Pancreas (tissue), 10 donors: Measurements from ENCODE around the gene PRELID3B. TPM values are rescaled to one million over a fixed set of nuclear protein-coding genes. Genes with fewer than 3 reads are reported as not detected.

Experiments
- ATAC-seq, 4 donors: fragments of 200-7000 bp; cut with Tn5 transposase; one replicate each; pipeline versions ENCODE4 v1.8.0 to v1.9.1; 2020; ENCODE audit warnings: mild to moderate bottlenecking in 4 of 4, moderate library complexity in 4 of 4
- DNase-seq, 6 donors: peaks; one replicate each; pipeline ENCODE4 v3.0.0-alpha.2; 2020
- FAIRE-seq: peaks from 2 replicates; lab custom pipeline; 2012; peaks lifted over from hg19 to GRCh38; lab: Jason Lieb, UNC
- H3K27ac ChIP-seq, 4 donors: fragments of 200-600 bp; sonication (generic); 1 replicate in 3 of 4; 2 replicates in 1 of 4; pipeline versions ENCODE4 v1.5.0 to v1.8.0; 2020
- H3K27me3 ChIP-seq, 4 donors: fragments of 200-600 bp; one replicate each; pipeline ENCODE4 v1.8.0; 2021
- H3K36me3 ChIP-seq, 3 donors: fragments of 200-600 bp; sonication (generic) in 1 of 3; one replicate each; pipeline versions ENCODE4 v1.5.0 to v1.8.0; 2020 to 2021
- H3K4me1 ChIP-seq, 3 donors: fragments of 200-600 bp; one replicate each; pipeline ENCODE4 v1.8.0; 2021
- H3K4me3 ChIP-seq, 4 donors: fragments of 200-600 bp; sonication (generic) in 2 of 4; one replicate each; pipeline versions ENCODE4 v1.5.0 to v1.8.0; 2020 to 2021
- H3K9me3 ChIP-seq, 4 donors: fragments of 200-600 bp; one replicate each; pipeline ENCODE4 v1.8.0; 2021
- WGBS, 2 donors: extraction: QIAGEN DNeasy Blood & Tissue Kit; methylation state at CpG; one replicate each; pipeline ENCODE4 v1.1.7; 2013; 5-methylcytosine and 5-hydroxymethylcytosine counted together
- intact Hi-C, 3 donors: fragments of 100-400 bp; cut with DNase I; formaldehyde crosslinking; loops; one replicate each; pipeline versions ENCODE4 v1.11.1 to v1.14.2; 2022
- polyA plus RNA-seq, 2 donors: library from polyadenylated mRNA; stranded (reverse); fragments of 200-250 nt; gene quantifications; one replicate each; pipeline ENCODE4 v1.2.3, GENCODE V29; 2013
- total RNA-seq, 6 donors: library from RNA; stranded (reverse); fragmentation: NEBNext Ultra II Directional in 4 of 6; extraction: Animal tissue kit (Norgen Biotek cat#: 25700) in 4 of 6; gene quantifications; one replicate each; pipeline versions ENCODE4 v1.2.1 to v1.2.4, GENCODE V29; 2021 to 2023
- TF ChIP-seq, protein P1 (sequence below), 4 donors: fragments of 200-600 bp; sonication (generic) in 3 of 4; IDR thresholded peaks; one replicate each; pipeline versions ENCODE4 v1.5.0 to v1.8.0; 2021; ENCODE audit warnings: antibody characterized with exemption in 4 of 4
- donor health status: healthy with polysubstance abuse.
- donor health status: DM: no; HTN: no; CAD: no; lungs with moderate emphysema.
- donor health status: DM: no; HTN: no; CAD: no.
- donor health status: control.
- donor health status: control.
- donor health status: Bipolar disorder and iron deficiency.
- donor health status: DM: yes; HTN: yes; CAD: no.
- donor health status: DM: no; HTN: no; CAD: no.
- donor health status: DM: no; HTN: no; CAD: no.
- donor health status: DM: yes; HTN: yes; CAD: no.

Gene PRELID3B
- total and polyA plus RNA-seq, 8 donors = 8.4 to 24.9 (median 18.9) TPM

DNA sequence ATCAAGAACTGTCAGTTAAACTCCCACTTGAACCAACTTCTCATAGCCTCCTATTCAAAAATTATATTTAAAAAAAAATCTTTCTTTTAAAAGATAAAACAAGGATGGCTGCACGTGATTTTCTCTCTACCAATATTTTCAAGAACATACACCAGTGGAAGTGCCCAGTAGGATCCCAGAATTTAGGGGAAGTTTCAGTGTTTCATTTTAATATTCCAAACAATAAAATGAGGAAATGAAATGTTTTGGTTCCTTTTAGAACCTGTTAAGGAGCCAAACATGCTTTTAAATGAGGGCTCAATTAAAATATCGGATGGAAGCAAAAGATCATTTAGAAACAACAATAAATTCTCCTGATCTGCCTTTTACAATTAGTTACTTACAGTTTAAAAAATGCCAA lies 26.4 kb upstream of the PRELID3B start:
- H3K4me1 ChIP-seq = no peaks in the 10 kb centered on the region
- no peak for ATAC-seq
- H3K36me3 ChIP-seq = no peaks in the 10 kb centered on the region
- TF ChIP-seq, protein P1, sequence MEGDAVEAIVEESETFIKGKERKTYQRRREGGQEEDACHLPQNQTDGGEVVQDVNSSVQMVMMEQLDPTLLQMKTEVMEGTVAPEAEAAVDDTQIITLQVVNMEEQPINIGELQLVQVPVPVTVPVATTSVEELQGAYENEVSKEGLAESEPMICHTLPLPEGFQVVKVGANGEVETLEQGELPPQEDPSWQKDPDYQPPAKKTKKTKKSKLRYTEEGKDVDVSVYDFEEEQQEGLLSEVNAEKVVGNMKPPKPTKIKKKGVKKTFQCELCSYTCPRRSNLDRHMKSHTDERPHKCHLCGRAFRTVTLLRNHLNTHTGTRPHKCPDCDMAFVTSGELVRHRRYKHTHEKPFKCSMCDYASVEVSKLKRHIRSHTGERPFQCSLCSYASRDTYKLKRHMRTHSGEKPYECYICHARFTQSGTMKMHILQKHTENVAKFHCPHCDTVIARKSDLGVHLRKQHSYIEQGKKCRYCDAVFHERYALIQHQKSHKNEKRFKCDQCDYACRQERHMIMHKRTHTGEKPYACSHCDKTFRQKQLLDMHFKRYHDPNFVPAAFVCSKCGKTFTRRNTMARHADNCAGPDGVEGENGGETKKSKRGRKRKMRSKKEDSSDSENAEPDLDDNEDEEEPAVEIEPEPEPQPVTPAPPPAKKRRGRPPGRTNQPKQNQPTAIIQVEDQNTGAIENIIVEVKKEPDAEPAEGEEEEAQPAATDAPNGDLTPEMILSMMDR (IDR thresholded peaks at IDR 0.05) = no peak
- no peaks in the 10 kb centered on the region for H3K27me3 ChIP-seq
- FAIRE-seq = no peak
- DNase-seq = no peak
- intact Hi-C loops = no loop called here
- H3K4me3 ChIP-seq = no peak overlapping the region
- H3K27ac ChIP-seq = no peak overlapping the region
- H3K9me3 ChIP-seq = no peaks in the 10 kb centered on the region
- WGBS, 2 donors = 36 to 40% methylated on average over 2 of the region's 2 CpGs

DNA sequence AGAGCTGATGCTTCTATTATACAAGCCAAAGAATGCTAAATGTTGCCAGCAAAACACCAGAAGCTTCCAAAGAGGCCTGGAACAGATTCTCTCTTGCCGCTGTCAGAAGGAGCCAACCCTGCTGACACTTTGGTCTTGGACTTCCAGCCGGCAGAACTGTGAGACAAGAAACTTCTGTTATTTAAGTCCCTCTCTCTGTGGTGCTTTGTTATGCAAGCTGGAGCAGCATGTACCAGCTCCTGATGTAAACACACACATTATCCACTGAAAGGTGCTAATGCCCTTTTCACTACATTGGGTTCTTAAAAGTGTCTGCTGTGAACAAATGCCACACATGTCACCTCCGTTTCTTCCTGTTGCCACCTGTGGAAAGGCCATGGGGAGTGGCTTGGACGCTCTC lies 25.9 kb upstream of the PRELID3B start:
- intact Hi-C loops = no loop called here
- WGBS, 2 donors = 69 to 83% methylated on average over 4 of the region's 4 CpGs
- Histone ChIP-seq H3K36me3 (no peaks in the 10 kb centered on the region), H3K27me3 (no peaks in the 10 kb centered on the region), H3K4me3 (no peak overlapping the region), H3K9me3 (no peaks in the 10 kb centered on the region), H3K4me1 (no peaks in the 10 kb centered on the region), H3K27ac (no peak overlapping the region)
- no peak for DNase-seq
- ATAC-seq = peak in 2 of 4 donors; percentile 22
- no peak for FAIRE-seq
- TF ChIP-seq, protein P1 (IDR thresholded peaks at IDR 0.05) = no peak

DNA sequence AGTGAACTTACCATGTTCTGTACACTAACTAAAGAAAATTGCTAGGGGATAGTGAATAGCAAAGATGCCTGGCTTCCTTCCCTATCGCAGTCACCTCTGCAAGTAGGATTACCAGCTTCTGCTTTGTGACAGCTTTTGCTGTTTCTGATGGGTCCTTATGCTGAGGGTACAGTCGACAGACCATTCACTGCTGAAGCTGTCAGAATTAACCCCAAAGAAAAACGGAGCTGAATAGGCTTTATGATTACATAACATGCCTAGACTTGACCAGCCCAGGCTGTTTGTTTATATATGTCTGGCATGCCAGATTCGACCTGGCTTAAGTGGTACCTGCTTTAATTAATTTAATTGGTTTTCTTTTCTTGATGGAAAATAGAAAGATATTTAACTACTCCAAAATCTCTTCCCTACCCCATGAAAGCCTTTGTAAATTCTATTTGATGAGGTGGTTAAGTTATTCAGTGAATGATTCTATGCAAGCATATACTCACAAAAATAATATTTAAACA lies 21.7 kb upstream of the PRELID3B start:
- DNase-seq (no peak), ATAC-seq (no peak), FAIRE-seq (no peak)
- TF ChIP-seq, protein P1 (IDR thresholded peaks at IDR 0.05) = no peak
- Histone ChIP-seq H3K4me1 (no peaks in the 10 kb centered on the region), H3K27me3 (no peaks in the 10 kb centered on the region), H3K36me3 (no peaks in the 10 kb centered on the region), H3K27ac (no peak overlapping the region), H3K4me3 (no peak overlapping the region), H3K9me3 (no peaks in the 10 kb centered on the region)
- WGBS, 2 donors = 34 to 35% methylated on average over 4 of the region's 4 CpGs
- intact Hi-C loops = no loop called here

DNA sequence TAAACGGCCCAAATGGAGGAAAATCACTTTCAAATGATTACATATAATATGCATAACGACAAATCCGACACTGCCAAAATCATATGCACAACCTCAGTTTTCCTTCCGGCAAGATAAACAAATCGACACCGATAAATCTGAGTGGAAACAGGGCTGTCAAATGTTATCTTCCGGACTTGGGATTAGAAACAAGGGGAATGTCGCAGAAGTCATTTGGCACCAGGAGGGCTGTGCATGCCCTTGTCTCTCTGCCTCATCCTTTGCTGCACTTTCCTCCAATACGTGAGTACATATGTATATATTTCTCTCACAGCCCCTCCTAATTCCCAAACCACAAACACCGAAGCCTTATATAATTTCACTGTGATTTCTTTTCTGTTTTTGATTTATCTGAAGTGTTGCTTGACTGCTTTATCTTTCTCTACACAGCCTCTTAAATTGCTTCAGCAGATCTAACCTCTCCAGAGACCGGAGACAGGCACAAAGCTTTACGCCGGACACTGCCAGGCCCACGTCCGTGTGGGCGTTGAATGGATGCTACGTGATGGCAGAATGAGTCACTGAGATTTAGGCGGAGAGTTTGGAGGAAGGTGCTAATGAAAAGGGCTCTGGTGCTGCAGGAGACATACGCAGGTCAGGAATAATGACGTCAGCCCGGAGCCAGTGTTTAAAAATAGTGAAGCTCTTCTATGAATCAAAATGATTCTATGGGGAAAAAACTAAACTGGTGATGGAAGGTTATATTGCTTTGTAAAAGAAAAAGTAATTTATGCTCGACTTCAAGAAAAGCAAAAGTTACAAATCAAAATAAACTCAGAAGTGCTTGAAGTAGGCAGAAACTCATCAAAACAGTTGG lies 21.0 kb upstream of the PRELID3B start:
- no peak overlapping the region for H3K4me3 ChIP-seq
- no peak for FAIRE-seq
- ATAC-seq = peak in 2 of 4 donors; percentile 30 to 60
- H3K27ac ChIP-seq = no peak overlapping the region
- no peaks in the 10 kb centered on the region for H3K27me3 ChIP-seq
- H3K4me1 ChIP-seq = no peaks in the 10 kb centered on the region
- no peak for DNase-seq
- intact Hi-C loops = no loop called here
- TF ChIP-seq, protein P1 (IDR thresholded peaks at IDR 0.05) = no peak
- H3K9me3 ChIP-seq = no peaks in the 10 kb centered on the region
- 35 to 39% methylated on average over 22 of the region's 22 CpGs for WGBS, 2 donors
- H3K36me3 ChIP-seq = no peaks in the 10 kb centered on the region

DNA sequence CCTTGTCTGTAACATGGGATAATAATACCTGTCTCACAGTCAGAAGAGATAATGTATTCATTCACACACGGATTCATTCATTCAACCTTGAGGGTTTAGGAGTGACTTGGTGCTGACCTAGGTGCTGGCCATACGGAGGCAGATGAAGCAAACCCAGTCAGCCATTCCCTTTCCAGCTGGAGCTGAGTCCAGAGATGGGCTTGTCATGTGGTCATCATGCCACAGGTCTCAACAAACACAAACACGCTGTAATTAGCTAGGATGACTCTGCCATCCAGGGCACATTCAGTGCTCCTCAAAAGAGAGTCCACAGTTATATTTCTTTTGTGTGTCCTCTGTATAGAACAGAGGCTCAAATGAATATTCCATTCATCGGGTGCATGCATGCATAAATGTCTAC lies 19.5 kb upstream of the PRELID3B start:
- FAIRE-seq (no peak), ATAC-seq (no peak), DNase-seq (no peak)
- WGBS, 2 donors = 55 to 56% methylated on average over 4 of the region's 4 CpGs
- intact Hi-C loops = no loop called here
- no peaks in the 10 kb centered on the region for H3K27me3 ChIP-seq
- no peaks in the 10 kb centered on the region for H3K4me1 ChIP-seq
- no peak overlapping the region for H3K27ac ChIP-seq
- no peak overlapping the region for H3K4me3 ChIP-seq
- TF ChIP-seq, protein P1 (IDR thresholded peaks at IDR 0.05) = no peak
- no peaks in the 10 kb centered on the region for H3K36me3 ChIP-seq
- no peaks in the 10 kb centered on the region for H3K9me3 ChIP-seq
